ENCODE data around the gene FAM13C.

- TF ChIP-seq, protein P1, sequence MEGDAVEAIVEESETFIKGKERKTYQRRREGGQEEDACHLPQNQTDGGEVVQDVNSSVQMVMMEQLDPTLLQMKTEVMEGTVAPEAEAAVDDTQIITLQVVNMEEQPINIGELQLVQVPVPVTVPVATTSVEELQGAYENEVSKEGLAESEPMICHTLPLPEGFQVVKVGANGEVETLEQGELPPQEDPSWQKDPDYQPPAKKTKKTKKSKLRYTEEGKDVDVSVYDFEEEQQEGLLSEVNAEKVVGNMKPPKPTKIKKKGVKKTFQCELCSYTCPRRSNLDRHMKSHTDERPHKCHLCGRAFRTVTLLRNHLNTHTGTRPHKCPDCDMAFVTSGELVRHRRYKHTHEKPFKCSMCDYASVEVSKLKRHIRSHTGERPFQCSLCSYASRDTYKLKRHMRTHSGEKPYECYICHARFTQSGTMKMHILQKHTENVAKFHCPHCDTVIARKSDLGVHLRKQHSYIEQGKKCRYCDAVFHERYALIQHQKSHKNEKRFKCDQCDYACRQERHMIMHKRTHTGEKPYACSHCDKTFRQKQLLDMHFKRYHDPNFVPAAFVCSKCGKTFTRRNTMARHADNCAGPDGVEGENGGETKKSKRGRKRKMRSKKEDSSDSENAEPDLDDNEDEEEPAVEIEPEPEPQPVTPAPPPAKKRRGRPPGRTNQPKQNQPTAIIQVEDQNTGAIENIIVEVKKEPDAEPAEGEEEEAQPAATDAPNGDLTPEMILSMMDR (tag by site-specific recombination; IDR thresholded peaks at IDR 0.05), result no peak
- no peak for TF ChIP-seq ZNF274 (IDR thresholded peaks at IDR 0.05; ENCODE audit: low read length)
- TF ChIP-seq ZNF274 (tag by site-specific recombination; IDR thresholded peaks at IDR 0.05; ENCODE audit: borderline replicate concordance), result no peak
- no peak for TF ChIP-seq ZNF549 (tag by site-specific recombination; IDR thresholded peaks at IDR 0.05)
- no peak for TF ChIP-seq BCL11A (tag by site-specific recombination; IDR thresholded peaks at IDR 0.05; ENCODE audit: low read depth)
- TF ChIP-seq YY1 (tag by site-specific recombination; IDR thresholded peaks at IDR 0.05), result no peak
- TF ChIP-seq, protein P2, sequence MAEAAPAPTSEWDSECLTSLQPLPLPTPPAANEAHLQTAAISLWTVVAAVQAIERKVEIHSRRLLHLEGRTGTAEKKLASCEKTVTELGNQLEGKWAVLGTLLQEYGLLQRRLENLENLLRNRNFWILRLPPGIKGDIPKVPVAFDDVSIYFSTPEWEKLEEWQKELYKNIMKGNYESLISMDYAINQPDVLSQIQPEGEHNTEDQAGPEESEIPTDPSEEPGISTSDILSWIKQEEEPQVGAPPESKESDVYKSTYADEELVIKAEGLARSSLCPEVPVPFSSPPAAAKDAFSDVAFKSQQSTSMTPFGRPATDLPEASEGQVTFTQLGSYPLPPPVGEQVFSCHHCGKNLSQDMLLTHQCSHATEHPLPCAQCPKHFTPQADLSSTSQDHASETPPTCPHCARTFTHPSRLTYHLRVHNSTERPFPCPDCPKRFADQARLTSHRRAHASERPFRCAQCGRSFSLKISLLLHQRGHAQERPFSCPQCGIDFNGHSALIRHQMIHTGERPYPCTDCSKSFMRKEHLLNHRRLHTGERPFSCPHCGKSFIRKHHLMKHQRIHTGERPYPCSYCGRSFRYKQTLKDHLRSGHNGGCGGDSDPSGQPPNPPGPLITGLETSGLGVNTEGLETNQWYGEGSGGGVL (tag by site-specific recombination; IDR thresholded peaks at IDR 0.05), result no peak
Measured at GRCh38 chr10:59227136-59227673, 135.1 kb downstream of the FAM13C start.

Data from HEK293 (cell line).